ENCODE results near the gene TRAPPC14. TPM values are rescaled to one million over a fixed set of nuclear protein-coding genes. Genes with fewer than 3 reads are reported as not detected.

TRAPPC14 gene
- total and polyA plus RNA-seq, 3 donors from 2014 or later = 57.5 to 78.7 (median 71.8) TPM

DNA sequence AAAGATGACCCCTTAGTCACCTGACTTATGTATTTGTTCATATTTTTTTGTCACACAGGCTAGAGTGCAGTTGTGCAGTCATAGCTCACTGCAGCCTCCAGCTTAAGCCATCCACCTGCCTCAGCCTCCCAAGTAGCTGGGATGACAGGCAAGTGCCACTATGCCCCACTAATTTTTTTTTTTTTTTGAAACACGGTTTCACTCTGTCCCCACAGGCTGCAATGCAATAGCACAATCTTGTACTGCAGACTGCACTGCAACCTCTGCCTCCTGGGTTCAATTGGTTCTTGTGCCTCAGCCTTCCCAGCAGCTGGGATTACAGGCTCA, 29.9 kb downstream of the TRAPPC14 start:
- Histone ChIP-seq H3K36me3 (ENCODE audit: low read depth, missing control alignments) (no peaks in the 10 kb centered on the region), H3K4me1 (peaks cover 18% of the 10 kb centered on the region), H3K4me3 (no peak overlapping the region), H3K27ac (no peak overlapping the region), H3K27me3 (no peaks in the 10 kb centered on the region), H3K9me3 (no peaks in the 10 kb centered on the region)
- WGBS, 2 donors = 42 to 78% methylated on average over 1 of the region's 1 CpG
- intact Hi-C loops (cut with DNase I; ENCODE audit: low total_unique reads) = loop anchor here (5.0 kb wide), 1 partner anchor 41 kb away; the partner anchor contains the start of gene COPS6
- no peak for DNase-seq
- TF ChIP-seq, protein P1, sequence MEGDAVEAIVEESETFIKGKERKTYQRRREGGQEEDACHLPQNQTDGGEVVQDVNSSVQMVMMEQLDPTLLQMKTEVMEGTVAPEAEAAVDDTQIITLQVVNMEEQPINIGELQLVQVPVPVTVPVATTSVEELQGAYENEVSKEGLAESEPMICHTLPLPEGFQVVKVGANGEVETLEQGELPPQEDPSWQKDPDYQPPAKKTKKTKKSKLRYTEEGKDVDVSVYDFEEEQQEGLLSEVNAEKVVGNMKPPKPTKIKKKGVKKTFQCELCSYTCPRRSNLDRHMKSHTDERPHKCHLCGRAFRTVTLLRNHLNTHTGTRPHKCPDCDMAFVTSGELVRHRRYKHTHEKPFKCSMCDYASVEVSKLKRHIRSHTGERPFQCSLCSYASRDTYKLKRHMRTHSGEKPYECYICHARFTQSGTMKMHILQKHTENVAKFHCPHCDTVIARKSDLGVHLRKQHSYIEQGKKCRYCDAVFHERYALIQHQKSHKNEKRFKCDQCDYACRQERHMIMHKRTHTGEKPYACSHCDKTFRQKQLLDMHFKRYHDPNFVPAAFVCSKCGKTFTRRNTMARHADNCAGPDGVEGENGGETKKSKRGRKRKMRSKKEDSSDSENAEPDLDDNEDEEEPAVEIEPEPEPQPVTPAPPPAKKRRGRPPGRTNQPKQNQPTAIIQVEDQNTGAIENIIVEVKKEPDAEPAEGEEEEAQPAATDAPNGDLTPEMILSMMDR (IDR thresholded peaks at IDR 0.05) = no peak
- TF ChIP-seq POLR2A (IDR thresholded peaks at IDR 0.05) = no peak

GRCh38 chr7:100127866-100128636, 30.5 kb downstream of the TRAPPC14 start:
- H3K27ac ChIP-seq = peak overlapping the region; percentile 87 to 97
- WGBS, 2 donors = 2 to 3% methylated on average over 18 to 37 of the region's 37 CpGs
- peak overlapping the region; percentile 68 to 75 for H3K4me3 ChIP-seq
- peaks cover 17% of the 10 kb centered on the region for H3K4me1 ChIP-seq
- no peak for TF ChIP-seq POLR2A (IDR thresholded peaks at IDR 0.05)
- TF ChIP-seq, protein P1 (IDR thresholded peaks at IDR 0.05) = no peak
- no peaks in the 10 kb centered on the region for H3K36me3 ChIP-seq (ENCODE audit: low read depth, missing control alignments)
- intact Hi-C loops (cut with DNase I; ENCODE audit: low total_unique reads) = loop anchor here (5.0 kb wide), 1 partner anchor 41 kb away; the partner anchor contains the start of gene COPS6
- DNase-seq = peak; percentile 48
- no peaks in the 10 kb centered on the region for H3K9me3 ChIP-seq
- H3K27me3 ChIP-seq = no peaks in the 10 kb centered on the region

DNA sequence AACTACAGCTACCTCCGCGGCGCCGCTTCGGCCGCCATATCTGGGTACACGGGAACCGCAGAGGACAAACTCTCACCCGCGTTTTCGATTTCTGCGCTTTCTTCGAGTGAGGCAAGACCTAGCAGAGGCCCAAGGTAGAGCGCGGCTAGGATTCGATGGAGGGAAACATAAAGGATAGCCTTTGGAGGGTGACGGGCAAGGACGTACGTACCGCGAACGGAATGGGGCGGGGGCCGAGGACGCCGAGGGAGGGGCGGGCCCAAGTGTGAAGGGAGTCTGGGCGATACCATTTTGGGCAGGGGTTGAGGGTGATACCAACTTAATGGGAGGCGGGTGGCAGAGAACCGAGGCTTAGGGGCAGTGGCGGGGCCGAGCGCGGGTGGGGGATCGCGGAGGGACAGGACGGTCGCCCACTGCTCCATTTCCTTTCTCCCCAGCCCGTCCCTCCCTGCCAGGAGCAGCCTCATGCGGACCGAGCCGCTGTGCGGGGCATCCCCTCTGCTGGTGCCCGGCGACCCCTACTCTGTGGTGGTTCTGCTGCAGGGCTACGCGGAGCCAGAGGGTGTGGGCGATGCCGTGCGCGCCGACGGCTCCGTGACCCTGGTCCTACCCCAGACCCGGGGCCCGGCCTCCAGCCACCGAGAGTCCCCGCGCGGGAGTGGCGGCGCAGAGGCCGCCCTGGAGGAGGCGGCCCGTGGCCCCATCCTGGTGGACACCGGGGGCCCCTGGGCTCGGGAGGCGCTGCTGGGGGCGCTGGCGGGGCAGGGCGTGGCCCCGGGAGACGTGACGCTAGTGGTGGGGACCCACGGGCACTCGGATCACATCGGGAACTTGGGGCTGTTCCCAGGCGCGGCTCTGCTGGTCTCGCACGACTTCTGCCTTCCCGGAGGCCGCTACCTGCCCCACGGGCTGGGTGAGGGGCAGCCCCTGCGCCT, 31.3 kb downstream of the TRAPPC14 start, which contains the start of gene MBLAC1:
Gene MBLAC1, plus strand, starts transcription at position 37 of the 935 bp plus-strand sequence. Its CDS starts 429 bp downstream, at position 466.
- Histone ChIP-seq H3K4me3 (peak within 1 kb of the TSS; percentile 68 to 75), H3K27ac (peak within 1 kb of the TSS; percentile 87 to 97), H3K9me3 (no peaks in the 10 kb centered on the region), H3K36me3 (ENCODE audit: low read depth, missing control alignments) (no peaks in the 10 kb centered on the region), H3K4me1 (peaks cover 13% of the 10 kb centered on the region), H3K27me3 (no peaks in the 10 kb centered on the region)
- TF ChIP-seq POLR2A (IDR thresholded peaks at IDR 0.05) = no peak
- TF ChIP-seq, protein P1 (IDR thresholded peaks at IDR 0.05) = no peak
- 0% methylated on average over 12 to 53 of the region's 85 CpGs for WGBS, 2 donors
- DNase-seq = peak; percentile 95
- intact Hi-C loops (cut with DNase I; ENCODE audit: low total_unique reads) = loop anchor here (5.0 kb wide), 1 partner anchor 40 kb away; the partner anchor contains the start of gene COPS6

DNA sequence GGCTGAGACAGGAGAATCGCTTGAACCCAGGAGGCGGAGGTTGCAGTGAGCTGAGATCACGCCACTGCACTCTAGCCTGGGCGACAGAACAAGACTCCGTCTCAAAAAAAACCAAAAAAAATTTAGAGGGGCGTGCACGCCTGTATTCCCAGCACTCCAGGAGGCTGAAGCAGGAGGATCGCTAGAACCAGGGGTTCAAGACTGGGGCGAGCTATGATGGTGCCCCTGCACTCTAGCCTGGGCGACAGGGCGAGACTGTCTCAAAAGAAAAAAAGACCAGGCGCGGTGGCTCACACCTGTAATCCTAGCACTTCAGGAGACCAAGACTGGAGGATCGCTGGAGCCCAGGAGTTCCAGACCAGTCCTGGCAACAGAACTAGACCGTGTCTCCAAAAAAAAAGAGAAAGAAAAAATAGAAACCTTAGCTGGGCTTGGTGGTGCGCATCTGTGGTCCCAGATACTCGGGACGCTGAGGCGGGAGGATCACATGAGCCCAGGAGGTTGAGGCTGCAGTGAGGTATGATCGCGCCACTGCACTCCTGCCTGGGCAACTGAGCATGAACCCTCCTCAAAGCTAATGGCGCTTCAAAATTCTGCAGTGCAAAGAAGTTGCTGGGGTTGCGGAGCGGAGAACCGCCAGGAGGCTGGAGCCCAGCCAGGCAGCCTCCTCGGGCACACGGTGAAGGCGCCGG, 32.1 kb downstream of the TRAPPC14 start:
- Histone ChIP-seq H3K4me3 (peak overlapping the region; percentile 68 to 75), H3K27ac (peak overlapping the region; percentile 87 to 97), H3K4me1 (peaks cover 13% of the 10 kb centered on the region), H3K36me3 (ENCODE audit: low read depth, missing control alignments) (no peaks in the 10 kb centered on the region), H3K27me3 (no peaks in the 10 kb centered on the region), H3K9me3 (no peaks in the 10 kb centered on the region)
- WGBS, 2 donors = 9 to 13% methylated on average over 22 to 29 of the region's 29 CpGs
- intact Hi-C loops (cut with DNase I; ENCODE audit: low total_unique reads) = loop anchor here (5.0 kb wide), 1 partner anchor 39 kb away; the partner anchor contains the start of gene COPS6
- DNase-seq = no peak
- TF ChIP-seq, protein P1 (IDR thresholded peaks at IDR 0.05) = no peak
- no peak for TF ChIP-seq POLR2A (IDR thresholded peaks at IDR 0.05)
